ENCODE results near the gene MICU1. TPM values are rescaled to one million over a fixed set of nuclear protein-coding genes. Genes with fewer than 3 reads are reported as not detected.

Gene MICU1
- total RNA-seq, 6 experiments from 2014 or later = 54.7 to 62.7 (median 59.8) TPM

GRCh38 chr10:72323108-72323749 lies 302.6 kb downstream of the MICU1 start:
- TF ChIP-seq CTCF (IDR thresholded peaks at IDR 0.05) = no peak
- H3K27ac Mint-ChIP-seq = no peak overlapping the region
- H3K4me1 Mint-ChIP-seq (ENCODE audit: low read depth) = peaks cover 32% of the 10 kb centered on the region
- no peaks in the 10 kb centered on the region for H3K36me3 Mint-ChIP-seq (ENCODE audit: low read depth)
- no peak for DNase-seq
- no peak overlapping the region for H3K4me3 Mint-ChIP-seq
- H3K27me3 Mint-ChIP-seq (ENCODE audit: insufficient read depth) = peaks cover 3% of the 10 kb centered on the region
- H3K9me3 Mint-ChIP-seq = no peaks in the 10 kb centered on the region

- Mint-ChIP-seq H3K4me1 (ENCODE audit: low read depth) (peaks cover 34% of the 10 kb centered on the region), H3K27ac (peak overlapping the region; percentile 68), H3K36me3 (ENCODE audit: low read depth) (no peaks in the 10 kb centered on the region), H3K4me3 (no peak overlapping the region), H3K27me3 (ENCODE audit: insufficient read depth) (peaks cover 3% of the 10 kb centered on the region), H3K9me3 (no peaks in the 10 kb centered on the region)
- no peak for TF ChIP-seq CTCF (IDR thresholded peaks at IDR 0.05)
- DNase-seq = no peak
Measured at GRCh38 chr10:72322280-72323058, 303.4 kb downstream of the MICU1 start.

DNA sequence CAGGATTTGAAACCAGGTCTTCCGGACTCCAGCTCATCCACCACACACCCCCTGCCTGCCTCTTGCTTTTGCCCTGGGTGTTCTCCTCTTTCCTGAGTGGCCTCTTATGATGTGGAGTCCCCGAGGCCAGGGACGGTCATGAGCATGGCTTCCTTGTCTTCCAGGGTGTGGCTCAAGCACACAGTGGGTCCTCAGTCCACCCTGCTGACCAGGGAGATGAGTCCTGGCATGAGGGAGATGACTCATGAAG lies 303.9 kb downstream of the MICU1 start:
- Mint-ChIP-seq H3K36me3 (ENCODE audit: low read depth) (no peaks in the 10 kb centered on the region), H3K27ac (peak overlapping the region; percentile 68), H3K9me3 (no peaks in the 10 kb centered on the region), H3K4me3 (no peak overlapping the region), H3K4me1 (ENCODE audit: low read depth) (peaks cover 34% of the 10 kb centered on the region), H3K27me3 (ENCODE audit: insufficient read depth) (peaks cover 3% of the 10 kb centered on the region)
- no peak for TF ChIP-seq CTCF (IDR thresholded peaks at IDR 0.05)
- no peak for DNase-seq

DNA sequence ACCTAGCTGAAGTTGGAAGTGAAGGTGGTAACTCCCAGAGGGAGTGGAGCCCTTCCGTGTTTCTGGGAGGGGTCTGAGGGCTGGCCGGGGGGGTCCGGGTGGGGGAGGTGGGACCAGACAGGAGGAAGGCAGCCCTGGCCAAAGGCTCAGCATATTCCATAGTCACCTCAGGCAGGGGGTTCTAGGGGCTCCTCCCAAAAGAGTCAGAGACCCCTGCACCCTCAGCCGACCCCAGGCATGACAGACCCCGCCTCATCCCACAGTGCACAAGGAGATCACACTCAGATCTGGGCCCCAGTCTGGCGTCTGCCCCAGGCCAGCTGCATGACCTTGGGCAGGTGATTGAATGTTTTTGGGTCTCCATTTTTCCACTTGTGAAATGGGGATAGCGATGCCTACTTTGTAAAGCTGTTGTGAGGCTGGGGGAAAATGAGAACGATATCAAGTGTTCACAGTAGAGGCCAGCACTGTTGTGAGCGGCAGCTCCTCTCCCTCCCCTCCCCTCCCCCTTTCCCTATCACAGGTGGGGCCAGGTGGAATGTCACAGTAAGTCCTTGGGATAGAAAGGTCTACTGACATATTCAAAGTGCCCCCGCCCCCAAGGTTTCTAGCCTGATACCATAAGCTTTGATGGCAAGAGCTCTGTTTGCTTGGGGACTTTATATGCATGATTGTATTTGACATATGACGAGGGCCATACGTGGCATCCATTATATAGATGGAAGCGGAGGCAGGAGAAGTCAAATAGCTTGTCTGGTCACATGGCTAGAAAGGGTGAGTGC lies 304.4 kb downstream of the MICU1 start:
- TF ChIP-seq CTCF (IDR thresholded peaks at IDR 0.05) = no peak
- Mint-ChIP-seq H3K4me3 (no peak overlapping the region; the same call in 1 of the 2 replicates), H3K27me3 (ENCODE audit: insufficient read depth) (peaks cover 3% of the 10 kb centered on the region), H3K9me3 (no peaks in the 10 kb centered on the region), H3K4me1 (ENCODE audit: low read depth) (peaks cover 34% of the 10 kb centered on the region), H3K27ac (peak overlapping the region; percentile 100), H3K36me3 (ENCODE audit: low read depth) (no peaks in the 10 kb centered on the region)
- no peak for DNase-seq

- H3K36me3 Mint-ChIP-seq (ENCODE audit: low read depth) = no peaks in the 10 kb centered on the region
- no peaks in the 10 kb centered on the region for H3K9me3 Mint-ChIP-seq
- H3K27me3 Mint-ChIP-seq (ENCODE audit: insufficient read depth) = peaks cover 3% of the 10 kb centered on the region
- TF ChIP-seq CTCF (IDR thresholded peaks at IDR 0.05) = no peak
- peak overlapping the region; percentile 83 for H3K4me3 Mint-ChIP-seq
- peak; percentile 96 for DNase-seq
- peak overlapping the region; percentile 100 for H3K27ac Mint-ChIP-seq
- H3K4me1 Mint-ChIP-seq (ENCODE audit: low read depth) = peaks cover 40% of the 10 kb centered on the region
Measured at GRCh38 chr10:72320676-72321247, 305.1 kb downstream of the MICU1 start.
